ENCODE measurements around the gene ISOC2. TPM values are rescaled to one million over a fixed set of nuclear protein-coding genes. Genes with fewer than 3 reads are reported as not detected.

Gene ISOC2
- polyA plus RNA-seq, 4 donors: 33.8 to 59.3 (median 42.8) TPM

DNA sequence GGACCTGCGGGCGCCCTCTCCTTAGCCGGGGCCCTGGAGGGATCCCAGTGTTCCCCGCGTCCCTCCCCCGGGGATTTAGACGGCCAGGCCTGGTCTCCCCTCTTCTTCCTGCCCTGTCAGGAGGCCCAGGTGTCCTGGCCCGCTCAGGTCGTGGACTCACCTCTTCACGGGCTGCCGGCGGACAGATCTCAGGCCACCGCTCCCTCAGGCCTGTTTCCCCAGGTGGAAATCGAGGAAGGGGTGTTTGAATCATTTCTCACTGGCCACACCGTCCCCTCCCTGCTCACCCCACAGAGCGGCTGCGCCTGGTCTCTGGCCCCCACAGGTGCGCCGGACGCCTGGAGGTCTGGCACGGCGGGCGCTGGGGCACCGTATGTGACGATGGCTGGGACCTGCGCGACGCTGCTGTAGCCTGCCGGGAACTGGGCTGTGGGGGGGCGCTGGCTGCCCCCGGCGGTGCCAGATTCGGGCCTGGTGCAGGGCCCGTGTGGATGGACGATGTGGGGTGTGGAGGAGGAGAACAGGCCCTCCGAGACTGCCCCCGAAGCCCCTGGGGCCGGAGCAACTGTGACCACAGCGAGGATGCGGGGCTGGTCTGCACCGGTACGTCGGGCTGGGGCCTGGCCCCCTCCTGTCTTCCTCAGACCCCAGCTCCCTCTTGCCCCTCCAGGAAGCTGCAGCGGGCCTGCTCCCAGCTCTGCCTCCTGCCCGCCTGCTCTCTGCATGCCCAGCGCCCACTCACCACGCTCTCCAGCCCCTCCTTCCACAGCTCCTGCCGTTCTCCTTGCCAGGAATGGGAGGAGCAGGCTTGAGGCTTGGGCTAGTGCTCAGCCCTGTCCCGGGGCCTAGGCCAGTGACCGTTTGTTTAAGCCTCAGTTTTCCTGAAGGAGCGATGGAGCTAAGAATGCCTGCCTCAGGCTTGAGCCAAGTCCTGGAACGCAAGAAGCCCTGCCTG, 29.3 kb upstream of the ISOC2 start:
- no peak for DNase-seq (ENCODE audit: low read depth in 4 of 4, low spot score in 2 of 4)

- DNase-seq (ENCODE audit: low read depth in 4 of 4, low spot score in 2 of 4): no peak
Measured at GRCh38 chr19:55489711-55490477, 28.5 kb upstream of the ISOC2 start.

DNA sequence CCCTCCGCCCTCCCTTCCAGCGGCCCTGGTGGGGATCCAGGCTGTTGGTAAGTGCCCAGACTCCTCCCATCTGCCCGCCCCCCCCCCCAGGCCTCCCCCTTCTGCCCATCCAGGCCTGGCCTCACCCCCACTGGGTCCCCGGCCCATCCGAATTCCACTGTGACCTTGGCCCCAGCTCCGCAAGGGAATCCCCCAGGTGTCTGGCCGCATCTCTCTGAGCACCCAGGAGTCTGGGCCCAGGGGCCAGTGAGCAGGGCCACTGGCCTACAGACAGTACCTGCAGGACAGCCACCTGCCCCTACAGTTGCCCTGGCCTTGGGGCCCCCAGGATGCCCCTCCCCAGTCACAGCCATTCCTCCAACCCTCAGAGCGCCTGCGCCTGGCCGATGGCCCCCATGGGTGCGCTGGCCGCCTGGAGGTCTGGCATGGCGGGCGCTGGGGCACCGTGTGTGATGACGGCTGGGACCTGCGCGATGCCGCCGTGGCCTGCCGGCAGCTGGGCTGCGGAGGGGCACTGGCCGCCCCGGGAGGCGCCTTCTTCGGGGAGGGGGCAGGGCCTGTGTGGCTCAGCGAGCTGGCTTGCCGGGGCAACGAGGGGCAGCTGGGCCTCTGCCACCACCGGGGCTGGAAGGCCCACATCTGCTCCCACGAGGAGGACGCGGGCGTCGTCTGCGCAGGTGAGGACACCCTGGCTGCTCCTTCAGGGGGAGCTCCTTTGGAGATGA, 27.7 kb upstream of the ISOC2 start:
- DNase-seq (ENCODE audit: low read depth in 4 of 4, low spot score in 2 of 4): no peak

- DNase-seq (ENCODE audit: low read depth in 4 of 4, low spot score in 2 of 4): no peak
Measured at GRCh38 chr19:55487924-55488687, 26.7 kb upstream of the ISOC2 start, which contains the start of gene SSC5D. Gene SSC5D (plus strand): TSS chr19:55488436. CDS start chr19:55488590, 154 bp downstream.

- DNase-seq (ENCODE audit: low read depth in 4 of 4, low spot score in 2 of 4): no peak
Measured at GRCh38 chr19:55486971-55487923, 25.8 kb upstream of the ISOC2 start.

DNA sequence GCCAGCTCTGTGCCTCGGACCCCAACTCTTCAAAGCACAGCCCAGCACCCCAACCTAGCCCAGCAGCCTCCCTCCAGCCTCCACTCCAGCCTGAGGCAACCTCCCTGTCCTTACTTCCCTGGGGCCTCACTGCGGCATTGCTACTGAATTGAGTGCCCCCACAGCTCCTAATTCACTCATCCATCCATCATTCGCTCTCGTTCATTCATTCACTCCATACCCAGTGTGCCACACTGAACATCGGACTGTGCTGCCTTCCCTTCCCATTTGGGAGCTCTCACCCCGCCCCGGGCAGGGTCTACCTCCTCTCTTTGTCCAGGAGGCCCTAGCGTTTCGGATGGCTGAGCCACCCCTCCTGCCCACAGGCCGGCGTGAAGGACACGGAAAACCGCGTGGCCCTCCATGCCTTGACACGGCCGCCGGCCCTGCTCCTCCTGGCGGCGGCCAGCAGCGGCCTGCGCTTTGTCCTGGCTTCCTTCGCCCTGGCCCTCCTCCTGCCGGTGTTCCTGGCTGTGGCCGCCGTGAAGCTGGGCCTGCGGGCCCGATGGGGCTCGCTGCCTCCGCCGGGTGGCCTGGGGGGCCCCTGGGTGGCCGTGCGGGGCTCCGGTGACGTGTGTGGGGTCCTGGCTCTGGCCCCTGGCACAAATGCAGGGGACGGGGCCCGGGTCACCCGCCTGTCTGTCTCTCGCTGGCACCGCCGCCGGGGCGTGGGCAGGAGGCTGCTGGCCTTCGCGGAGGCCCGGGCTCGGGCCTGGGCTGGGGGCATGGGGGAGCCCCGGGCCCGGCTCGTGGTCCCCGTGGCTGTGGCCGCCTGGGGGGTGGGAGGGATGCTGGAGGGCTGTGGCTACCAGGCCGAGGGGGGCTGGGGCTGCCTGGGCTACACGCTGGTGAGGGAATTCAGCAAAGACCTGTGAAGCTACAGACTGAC, 24.9 kb upstream of the ISOC2 start:
- no peak for DNase-seq (ENCODE audit: low read depth in 4 of 4, low spot score in 2 of 4)

GRCh38 chr19:55485439-55486011, 24.1 kb upstream of the ISOC2 start:
- no peak for DNase-seq (ENCODE audit: low read depth in 4 of 4, low spot score in 2 of 4)

- DNase-seq (ENCODE audit: low read depth in 4 of 4, low spot score in 2 of 4): no peak
Measured at GRCh38 chr19:55484593-55485438, 23.4 kb upstream of the ISOC2 start, which contains the start of gene NAT14. Gene NAT14 (plus strand): TSS chr19:55485188. CDS start chr19:55485709, 521 bp downstream.

DNA sequence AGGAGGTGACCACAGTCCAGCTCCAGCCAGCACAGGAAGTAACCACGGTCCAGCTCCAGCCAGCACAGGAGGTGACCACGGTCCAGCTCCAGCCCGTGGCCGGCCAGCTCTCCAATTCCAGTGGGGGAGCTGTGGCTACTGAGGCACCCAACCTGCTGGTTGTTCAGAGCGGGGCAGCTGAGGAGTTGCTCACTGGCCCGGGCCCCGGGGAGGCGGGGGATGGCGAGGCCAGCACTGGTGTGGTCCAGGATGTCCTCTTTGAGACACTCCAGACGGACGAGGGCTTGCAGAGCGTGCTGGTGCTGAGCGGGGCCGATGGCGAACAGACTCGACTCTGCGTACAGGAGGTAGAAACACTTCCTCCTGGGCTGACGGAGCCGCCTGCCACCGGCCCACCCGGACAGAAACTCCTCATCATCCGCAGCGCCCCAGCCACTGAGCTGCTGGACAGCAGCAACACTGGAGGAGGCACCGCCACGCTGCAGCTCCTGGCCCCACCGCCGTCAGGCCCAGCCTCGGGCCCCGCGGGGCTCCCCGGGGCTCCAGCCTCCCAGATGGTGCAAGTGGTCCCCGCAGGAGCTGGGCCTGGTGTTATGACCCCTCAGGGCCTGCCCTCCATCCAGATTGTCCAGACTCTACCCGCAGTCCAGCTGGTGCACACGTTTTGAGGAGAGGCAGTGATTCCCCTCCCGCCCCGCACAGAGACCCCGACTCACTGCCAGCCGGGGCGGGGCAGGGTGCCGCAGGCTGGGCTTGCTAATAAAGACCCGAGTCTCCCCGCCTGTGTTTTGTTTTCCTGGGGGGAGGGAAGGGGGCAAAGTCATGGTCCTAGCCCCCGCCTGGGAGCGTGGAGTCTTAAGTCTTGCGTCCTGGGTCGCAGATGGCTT, 22.5 kb upstream of the ISOC2 start:
- DNase-seq (ENCODE audit: low read depth in 4 of 4, low spot score in 2 of 4): no peak

DNA sequence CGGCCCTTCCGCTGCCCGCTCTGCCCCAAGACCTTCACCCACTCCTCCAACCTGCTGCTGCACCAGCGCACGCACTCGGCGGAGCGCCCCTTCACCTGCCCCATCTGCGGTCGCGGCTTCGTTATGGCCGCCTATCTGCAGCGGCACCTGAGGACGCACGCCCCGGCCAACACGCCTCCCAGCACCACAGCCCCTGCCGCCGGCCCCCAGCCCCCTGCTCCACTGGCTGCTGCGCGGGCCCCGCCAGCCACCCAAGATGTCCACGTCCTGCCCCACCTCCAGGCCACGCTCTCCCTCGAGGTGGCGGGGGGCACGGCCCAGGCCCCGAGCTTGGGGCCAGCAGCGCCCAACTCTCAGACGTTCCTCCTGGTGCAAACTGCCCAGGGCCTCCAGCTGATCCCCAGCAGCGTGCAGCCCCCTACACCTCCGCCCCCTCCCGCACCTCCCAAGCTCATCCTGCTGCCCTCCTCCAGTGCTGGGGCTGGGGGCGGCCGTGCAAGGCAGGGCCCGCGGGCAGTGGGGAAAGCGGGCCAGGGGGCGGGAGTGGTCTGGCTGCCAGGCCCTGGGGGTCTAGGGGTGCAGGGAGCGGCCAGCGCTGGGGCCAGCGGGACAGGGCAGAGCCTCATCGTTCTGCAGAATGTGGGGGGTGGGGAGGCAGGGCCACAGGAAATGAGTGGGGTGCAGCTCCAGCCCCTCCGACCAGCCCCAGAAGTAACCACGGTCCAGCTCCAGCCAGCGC, 21.7 kb upstream of the ISOC2 start:
- no peak for DNase-seq (ENCODE audit: low read depth in 4 of 4, low spot score in 2 of 4)

- no peak for DNase-seq (ENCODE audit: low read depth in 4 of 4, low spot score in 2 of 4)
Measured at GRCh38 chr19:55482156-55482961, 20.9 kb upstream of the ISOC2 start.

GRCh38 chr19:55481794-55482155, 20.3 kb upstream of the ISOC2 start:
- no peak for DNase-seq (ENCODE audit: low read depth in 4 of 4, low spot score in 2 of 4)

- DNase-seq (ENCODE audit: low read depth in 4 of 4, low spot score in 2 of 4): no peak
Measured at GRCh38 chr19:55481148-55481793, 19.8 kb upstream of the ISOC2 start.
